A549 (cell line): ENCODE results near the gene TTLL11.

Experiments used
- BHLHE40 ChIP-seq: IDR thresholded peaks from 2 replicates; pipeline ENCODE4 v1.6.1; 2012; ENCODE audit warnings: low read depth, low read length, inconsistent platforms
- CEBPB ChIP-seq, 2 experiments: fragments of >200 bp in 1 of 2; sonication (Bioruptor Twin) in 1 of 2; formaldehyde crosslinking in 1 of 2; IDR thresholded peaks; 2 replicates each; pipeline ENCODE4 v1.6.1; 2012 to 2016
- CHD2 ChIP-seq: fragments of 150-350 bp; IDR thresholded peaks from 2 replicates; pipeline ENCODE4 v1.6.1; 2014; ENCODE audit warnings: low read length; ENCODE audit not compliant: partially characterized antibody
- GATA3 ChIP-seq: IDR thresholded peaks from 2 replicates; pipeline ENCODE4 v1.6.1; 2012; ENCODE audit warnings: borderline replicate concordance
- POLR2A ChIP-seq: IDR thresholded peaks from 2 replicates; pipeline ENCODE4 v1.6.1; 2012; ENCODE audit warnings: mild to moderate bottlenecking, low read length
- RAD21 ChIP-seq, 2 experiments: fragments of >200 bp in 1 of 2; sonication (Bioruptor Twin) in 1 of 2; formaldehyde crosslinking in 1 of 2; IDR thresholded peaks in 1 of 2; conservative IDR thresholded peaks in 1 of 2; 2 replicates in 1 of 2; 3 replicates in 1 of 2; pipeline ENCODE4 v1.6.1; 2012 to 2018; ENCODE audit warnings: inconsistent platforms in 1 of 2
- SMC3 ChIP-seq: fragments of >200 bp; sonication (Bioruptor Twin); formaldehyde crosslinking; IDR thresholded peaks from 3 replicates; pipeline ENCODE4 v1.6.1; 2018; ENCODE audit warnings: inconsistent platforms
- TP53 ChIP-seq: fragments of 250-450 bp; sonication (Bioruptor Pico); IDR thresholded peaks from 2 replicates; pipeline ENCODE4 v1.5.0; 2021; ENCODE audit warnings: mild to moderate bottlenecking, moderate library complexity
- TF ChIP-seq, protein P1 (sequence below): IDR thresholded peaks from 2 replicates; pipeline ENCODE4 v1.6.1; 2012; ENCODE audit warnings: low read depth, borderline replicate concordance
- TF ChIP-seq, protein P2 (sequence below): fragments of >200 bp; sonication (Bioruptor Twin); formaldehyde crosslinking; IDR thresholded peaks from 3 replicates; pipeline ENCODE4 v1.5.1; 2016

DNA sequence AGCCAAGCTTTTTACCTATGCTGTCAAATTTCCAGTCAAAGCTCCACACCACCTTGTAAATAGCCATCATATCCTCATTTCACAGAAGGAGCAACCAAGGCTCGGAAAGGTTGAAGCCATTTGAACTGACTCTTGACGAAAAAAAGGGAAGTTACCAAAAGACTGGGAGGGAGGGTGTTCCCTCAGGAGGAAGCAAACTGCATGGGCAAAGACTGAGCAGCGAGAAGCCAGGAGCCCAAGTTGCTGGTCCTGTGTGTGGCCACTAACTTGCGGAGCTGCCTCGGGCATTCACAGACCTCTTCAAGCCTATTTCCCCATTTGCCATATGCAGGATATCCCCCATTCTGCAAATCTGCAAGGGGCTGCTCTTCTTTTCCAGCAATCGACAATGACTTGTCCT, 37.4 kb downstream of the TTLL11 start:
- TF ChIP-seq, protein P1, sequence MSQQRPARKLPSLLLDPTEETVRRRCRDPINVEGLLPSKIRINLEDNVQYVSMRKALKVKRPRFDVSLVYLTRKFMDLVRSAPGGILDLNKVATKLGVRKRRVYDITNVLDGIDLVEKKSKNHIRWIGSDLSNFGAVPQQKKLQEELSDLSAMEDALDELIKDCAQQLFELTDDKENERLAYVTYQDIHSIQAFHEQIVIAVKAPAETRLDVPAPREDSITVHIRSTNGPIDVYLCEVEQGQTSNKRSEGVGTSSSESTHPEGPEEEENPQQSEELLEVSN, result no peak
- TF ChIP-seq CHD2 (no peak), BHLHE40 (no peak), POLR2A (no peak), TP53 (CRISPR knock-in tag) (no peak), SMC3 (no peak), RAD21 (conservative IDR thresholded peaks at IDR 0.05 in 1 of 2, IDR thresholded peaks at IDR 0.05 in 1 of 2) (no peak), CEBPB (IDR thresholded peaks at IDR 0.05) (no peak), GATA3 (no peak)
- TF ChIP-seq, protein P2, sequence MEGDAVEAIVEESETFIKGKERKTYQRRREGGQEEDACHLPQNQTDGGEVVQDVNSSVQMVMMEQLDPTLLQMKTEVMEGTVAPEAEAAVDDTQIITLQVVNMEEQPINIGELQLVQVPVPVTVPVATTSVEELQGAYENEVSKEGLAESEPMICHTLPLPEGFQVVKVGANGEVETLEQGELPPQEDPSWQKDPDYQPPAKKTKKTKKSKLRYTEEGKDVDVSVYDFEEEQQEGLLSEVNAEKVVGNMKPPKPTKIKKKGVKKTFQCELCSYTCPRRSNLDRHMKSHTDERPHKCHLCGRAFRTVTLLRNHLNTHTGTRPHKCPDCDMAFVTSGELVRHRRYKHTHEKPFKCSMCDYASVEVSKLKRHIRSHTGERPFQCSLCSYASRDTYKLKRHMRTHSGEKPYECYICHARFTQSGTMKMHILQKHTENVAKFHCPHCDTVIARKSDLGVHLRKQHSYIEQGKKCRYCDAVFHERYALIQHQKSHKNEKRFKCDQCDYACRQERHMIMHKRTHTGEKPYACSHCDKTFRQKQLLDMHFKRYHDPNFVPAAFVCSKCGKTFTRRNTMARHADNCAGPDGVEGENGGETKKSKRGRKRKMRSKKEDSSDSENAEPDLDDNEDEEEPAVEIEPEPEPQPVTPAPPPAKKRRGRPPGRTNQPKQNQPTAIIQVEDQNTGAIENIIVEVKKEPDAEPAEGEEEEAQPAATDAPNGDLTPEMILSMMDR, result no peak
